PC-3 (cell line): ENCODE data around the gene NXPE3. TPM values are rescaled to one million over a fixed set of nuclear protein-coding genes. Genes with fewer than 3 reads are reported as not detected.

ENCODE experiments used
- ATAC-seq: fragments of 200-7000 bp; cut with Tn5 transposase; 2 replicates; pipeline ENCODE4 v1.9.1; 2020; ENCODE audit warnings: mild to moderate bottlenecking, moderate library complexity
- BruUV-seq: library from RNA; stranded (reverse); fragments of 400-500 nt; replicated peaks from 2 replicates; lab custom pipeline; 2021; lab: Mats Ljungman, UMichigan
- CTCF ChIA-PET: fragments of 300-600 bp; sonication (Branson Sonifier 250); formaldehyde crosslinking; loops from one replicate; lab custom pipeline; 2022; ENCODE audit warnings: antibody characterized with exemption; lab: Charles Lee
- POLR2A ChIA-PET: fragments of 300-600 bp; sonication (Branson Sonifier 250); formaldehyde crosslinking; loops from one replicate; lab custom pipeline; 2022; ENCODE audit warnings: antibody characterized with exemption; ENCODE audit not compliant: unreplicated experiment; lab: Charles Lee
- DNase-seq: peaks from one replicate; pipeline ENCODE4 v3.0.0-alpha.2; 2015
- H2AFZ ChIP-seq: fragments of 300-600 bp; sonication (generic); 2 replicates; pipeline ENCODE4 v1.6.0; 2016; ENCODE audit warnings: antibody characterized with exemption, low read length
- H3F3A ChIP-seq: fragments of 300-600 bp; sonication (generic); one replicate; pipeline ENCODE4 v1.6.0; 2017; ENCODE audit warnings: antibody characterized with exemption, low read length, control low read depth, mild to moderate bottlenecking; ENCODE audit not compliant: unreplicated experiment
- H3K27ac ChIP-seq: fragments of 300-600 bp; sonication (generic); 2 replicates; pipeline ENCODE4 v1.5.1; 2016; ENCODE audit warnings: mild to moderate bottlenecking, low read length
- H3K27me3 ChIP-seq: fragments of 300-600 bp; sonication (generic); 2 replicates; pipeline ENCODE4 v1.6.1; 2016; ENCODE audit warnings: low read length, mixed read lengths
- H3K36me3 ChIP-seq: fragments of 300-600 bp; sonication (generic); 2 replicates; pipeline ENCODE4 v1.6.1; 2016; ENCODE audit warnings: low read depth, mixed run types, low read length, mixed read lengths
- H3K4me1 ChIP-seq: fragments of 300-600 bp; sonication (generic); 2 replicates; pipeline ENCODE4 v1.5.1; 2016; ENCODE audit warnings: low read length; ENCODE audit not compliant: insufficient read depth
- H3K4me2 ChIP-seq: fragments of 300-600 bp; sonication (generic); 2 replicates; pipeline ENCODE4 v1.6.0; 2016; ENCODE audit warnings: low read length
- H3K4me3 ChIP-seq: fragments of 300-600 bp; sonication (generic); 2 replicates; pipeline ENCODE4 v1.5.1; 2016; ENCODE audit warnings: mild to moderate bottlenecking, low read length, mixed read lengths
- H3K79me2 ChIP-seq: fragments of 300-600 bp; sonication (generic); 2 replicates; pipeline ENCODE4 v1.6.1; 2017; ENCODE audit warnings: low read length, mixed read lengths
- H3K9ac ChIP-seq: fragments of 300-600 bp; sonication (generic); 2 replicates; pipeline ENCODE4 v1.6.0; 2016; ENCODE audit warnings: mild to moderate bottlenecking, low read length
- H3K9me2 ChIP-seq: fragments of 300-600 bp; sonication (generic); replicated peaks from 2 replicates; pipeline ENCODE4 v1.6.1; 2016; ENCODE audit warnings: mixed run types, low read length, mixed read lengths
- H3K9me3 ChIP-seq: fragments of 300-600 bp; sonication (generic); 2 replicates; pipeline ENCODE4 v1.6.1; 2016; ENCODE audit warnings: low read length, mixed read lengths
- H4K20me1 ChIP-seq: fragments of 300-600 bp; sonication (generic); 2 replicates; pipeline ENCODE4 v1.6.1; 2016; ENCODE audit warnings: low read length, mixed read lengths
- CTCF ChIP-seq: fragments of 300-600 bp; sonication (generic); conservative IDR thresholded peaks from 2 replicates; pipeline ENCODE4 v1.5.1; 2017; ENCODE audit warnings: antibody characterized with exemption, low read depth, mild to moderate bottlenecking, low read length
- EZH2 ChIP-seq: fragments of 300-600 bp; sonication (generic); IDR thresholded peaks from one replicate; pipeline ENCODE4 v1.6.1; 2017; ENCODE audit warnings: antibody characterized with exemption, mild to moderate bottlenecking, low read length; ENCODE audit not compliant: unreplicated experiment
- EZH2phosphoT487 ChIP-seq: fragments of 300-600 bp; sonication (generic); IDR thresholded peaks from 2 replicates; pipeline ENCODE4 v1.6.1; 2018; ENCODE audit warnings: mild to moderate bottlenecking, antibody characterized with exemption, low read length, borderline replicate concordance
- intact Hi-C: fragments of 100-400 bp; cut with micrococcal nuclease; formaldehyde crosslinking; loops from 2 replicates; pipeline ENCODE4 v1.9.0; 2023
- total RNA-seq: library from RNA; depleted of rRNA; stranded (reverse); fragments of >200 nt; gene quantifications from 2 replicates; pipeline ENCODE4 v1.2.3, GENCODE V29; 2014

Gene NXPE3
- total RNA-seq, 1 experiment from 2014 or later, result 12.6 TPM

- BruUV-seq, result no TSS peak
Measured at GRCh38 chr3:101824702-101825101, 45.7 kb downstream of the NXPE3 start.

GRCh38 chr3:101825904-101826445 is 47.0 kb downstream of the NXPE3 start:
- no TSS peak for BruUV-seq

More at GRCh38 chr3:101824702-101825101, 45.7 kb downstream of the NXPE3 start:
- no peaks in the 10 kb centered on the region for H3K27me3 ChIP-seq
- no peak overlapping the region for H3K27ac ChIP-seq
- DNase-seq, result no peak
- H3K4me2 ChIP-seq, result no peak overlapping the region
- no peak for ATAC-seq
- peaks cover 20% of the 10 kb centered on the region for H3K4me1 ChIP-seq
- no peak overlapping the region for H3K9ac ChIP-seq
- TF ChIP-seq CTCF (no peak), EZH2phosphoT487 (no peak), EZH2 (no peak)
- H4K20me1 ChIP-seq, result no peaks in the 10 kb centered on the region
- no peaks in the 10 kb centered on the region for H3K36me3 ChIP-seq
- ChIA-PET CTCF (no interaction called here), POLR2A (no interaction called here)
- H3K4me3 ChIP-seq, result no peak overlapping the region
- no peak overlapping the region for H2AFZ ChIP-seq
- no peaks in the 10 kb centered on the region for H3F3A ChIP-seq
- H3K79me2 ChIP-seq, result peaks cover 6% of the 10 kb centered on the region; the same call in 1 of the 2 replicates
- H3K9me3 ChIP-seq, result no peaks in the 10 kb centered on the region
- intact Hi-C loops, result no loop called here
- no peaks in the 10 kb centered on the region for H3K9me2 ChIP-seq

More at GRCh38 chr3:101825904-101826445, 47.0 kb downstream of the NXPE3 start:
- no peak overlapping the region for H3K4me3 ChIP-seq
- H3K79me2 ChIP-seq, result peaks cover 6% of the 10 kb centered on the region; the same call in 1 of the 2 replicates
- no peaks in the 10 kb centered on the region for H3K36me3 ChIP-seq
- intact Hi-C loops, result loop anchor here (2.0 kb wide), 1 partner anchor 23 kb away; the partner anchor contains the start of gene NFKBIZ
- no peak overlapping the region for H3K27ac ChIP-seq
- no peaks in the 10 kb centered on the region for H4K20me1 ChIP-seq
- no peaks in the 10 kb centered on the region for H3K9me3 ChIP-seq
- no peak for ATAC-seq
- CTCF ChIA-PET, result no interaction called here
- peaks cover 20% of the 10 kb centered on the region for H3K4me1 ChIP-seq
- POLR2A ChIA-PET, result no interaction called here
- no peaks in the 10 kb centered on the region for H3K27me3 ChIP-seq
- no peaks in the 10 kb centered on the region for H3K9me2 ChIP-seq
- H3F3A ChIP-seq, result no peaks in the 10 kb centered on the region
- no peak for TF ChIP-seq CTCF
- no peak for TF ChIP-seq EZH2phosphoT487
- TF ChIP-seq EZH2, result no peak
- H3K9ac ChIP-seq, result no peak overlapping the region
- H2AFZ ChIP-seq, result no peak overlapping the region
- DNase-seq, result peak; percentile 22
- no peak overlapping the region for H3K4me2 ChIP-seq
